Karpas-422 (cell line): Measurements from ENCODE around the gene SEMA3C. TPM values are rescaled to one million over a fixed set of nuclear protein-coding genes. Genes with fewer than 3 reads are reported as not detected.
A peak's percentile ranks its signal among the peaks of the same experiment; 100 is the strongest.

Source experiments
- DNase-seq: peaks from one replicate; pipeline ENCODE4 v3.0.0-alpha.2; 2015
- H2AFZ ChIP-seq: fragments of 200-600 bp; sonication (generic); 2 replicates; pipeline ENCODE4 v1.6.1; 2014; ENCODE audit warnings: antibody characterized with exemption, low read length, mixed read lengths
- H3K27ac ChIP-seq: fragments of 200-600 bp; sonication (generic); 2 replicates; pipeline ENCODE4 v1.5.1; 2014; ENCODE audit warnings: mild to moderate bottlenecking, low read length, moderate library complexity
- H3K27me3 ChIP-seq: fragments of 200-600 bp; sonication (generic); 2 replicates; pipeline ENCODE4 v1.6.1; 2014; ENCODE audit warnings: low read length, mixed read lengths
- H3K36me3 ChIP-seq: fragments of 200-600 bp; sonication (generic); 2 replicates; pipeline ENCODE4 v1.6.1; 2014; ENCODE audit warnings: low read length, mixed read lengths; ENCODE audit not compliant: insufficient read depth
- H3K4me1 ChIP-seq: fragments of 200-600 bp; sonication (generic); 2 replicates; pipeline ENCODE4 v1.6.1; 2014; ENCODE audit warnings: mild to moderate bottlenecking, low read length, mixed read lengths
- H3K4me2 ChIP-seq: fragments of 200-600 bp; sonication (generic); 2 replicates; pipeline ENCODE4 v1.6.1; 2014; ENCODE audit warnings: low read length, low read depth, mild to moderate bottlenecking; ENCODE audit not compliant: poor library complexity, severe bottlenecking
- H3K4me3 ChIP-seq: fragments of 200-600 bp; sonication (generic); 2 replicates; pipeline ENCODE4 v1.5.1; 2014; ENCODE audit warnings: mild to moderate bottlenecking, antibody characterized with exemption, low read length, mixed read lengths
- H3K79me2 ChIP-seq: fragments of 200-600 bp; sonication (generic); 2 replicates; pipeline ENCODE4 v1.6.1; 2014; ENCODE audit warnings: mild to moderate bottlenecking, low read length, mixed read lengths
- H3K9ac ChIP-seq: fragments of 200-600 bp; sonication (generic); 2 replicates; pipeline ENCODE4 v1.6.0; 2014; ENCODE audit warnings: low read length
- H3K9me2 ChIP-seq: fragments of 200-600 bp; sonication (generic), shearing (Covaris generic); replicated peaks from 2 replicates; pipeline ENCODE4 v1.6.0; 2014; ENCODE audit warnings: mild to moderate bottlenecking, low read length, moderate library complexity; ENCODE audit not compliant: insufficient read depth
- H3K9me3 ChIP-seq: fragments of 300-700, 200-600 bp; sonication (generic); 2 replicates; pipeline ENCODE4 v1.6.1; 2014; ENCODE audit warnings: low read length, mixed read lengths
- H4K20me1 ChIP-seq: fragments of 200-600 bp; sonication (generic); 2 replicates; pipeline ENCODE4 v1.6.1; 2014; ENCODE audit warnings: mild to moderate bottlenecking, antibody characterized with exemption, low read length, low read depth; ENCODE audit not compliant: insufficient read depth
- total RNA-seq: library from RNA; depleted of rRNA; stranded (reverse); fragments of >200 nt; shearing (Covaris generic); gene quantifications from 2 replicates; pipeline ENCODE4 v1.2.3, GENCODE V29; 2014; ENCODE audit warnings: low replicate concordance

The SEMA3C gene
- total RNA-seq, 1 experiment from 2014 or later, result not detected

- H3K4me3 ChIP-seq, result no peak overlapping the region
- H3K79me2 ChIP-seq, result no peaks in the 10 kb centered on the region
- H3K9me3 ChIP-seq, result peaks cover 13% of the 10 kb centered on the region
- no peaks in the 10 kb centered on the region for H3K27me3 ChIP-seq
- H3K9me2 ChIP-seq, result no peaks in the 10 kb centered on the region
- H2AFZ ChIP-seq, result no peak overlapping the region
- no peak for DNase-seq
- no peak overlapping the region for H3K4me2 ChIP-seq
- H3K27ac ChIP-seq, result no peak overlapping the region
- no peaks in the 10 kb centered on the region for H4K20me1 ChIP-seq
- H3K9ac ChIP-seq, result no peak overlapping the region
- H3K36me3 ChIP-seq, result no peaks in the 10 kb centered on the region
- no peaks in the 10 kb centered on the region for H3K4me1 ChIP-seq
Measured at GRCh38 chr7:80902716-80903308, 16.0 kb downstream of the SEMA3C start.

- Histone ChIP-seq H3K79me2 (no peaks in the 10 kb centered on the region), H4K20me1 (no peaks in the 10 kb centered on the region), H3K4me2 (no peak overlapping the region), H3K27ac (no peak overlapping the region), H3K9ac (no peak overlapping the region), H3K4me1 (no peaks in the 10 kb centered on the region), H2AFZ (no peak overlapping the region), H3K4me3 (no peak overlapping the region), H3K9me2 (no peaks in the 10 kb centered on the region), H3K36me3 (no peaks in the 10 kb centered on the region), H3K27me3 (no peaks in the 10 kb centered on the region), H3K9me3 (peaks cover 18% of the 10 kb centered on the region)
- DNase-seq, result no peak
Measured at GRCh38 chr7:80902019-80902418, 16.8 kb downstream of the SEMA3C start.

GRCh38 chr7:80900583-80901576 is 18.0 kb downstream of the SEMA3C start:
- Histone ChIP-seq H3K79me2 (no peaks in the 10 kb centered on the region), H3K9ac (no peak overlapping the region), H3K4me3 (no peak overlapping the region), H3K4me2 (no peak overlapping the region), H3K27ac (no peak overlapping the region), H3K36me3 (no peaks in the 10 kb centered on the region), H3K27me3 (no peaks in the 10 kb centered on the region), H3K9me3 (peaks cover 18% of the 10 kb centered on the region), H3K4me1 (no peaks in the 10 kb centered on the region), H3K9me2 (no peaks in the 10 kb centered on the region), H2AFZ (no peak overlapping the region), H4K20me1 (no peaks in the 10 kb centered on the region)
- DNase-seq, result no peak

- H3K27me3 ChIP-seq, result no peaks in the 10 kb centered on the region
- H3K9me2 ChIP-seq, result no peaks in the 10 kb centered on the region
- no peak overlapping the region for H3K9ac ChIP-seq
- no peak for DNase-seq
- no peaks in the 10 kb centered on the region for H3K36me3 ChIP-seq
- no peaks in the 10 kb centered on the region for H4K20me1 ChIP-seq
- no peak overlapping the region for H3K27ac ChIP-seq
- no peak overlapping the region for H3K4me2 ChIP-seq
- H3K4me3 ChIP-seq, result no peak overlapping the region
- H3K9me3 ChIP-seq, result peaks cover 21% of the 10 kb centered on the region
- no peak overlapping the region for H2AFZ ChIP-seq
- no peaks in the 10 kb centered on the region for H3K4me1 ChIP-seq
- H3K79me2 ChIP-seq, result no peaks in the 10 kb centered on the region
Measured at GRCh38 chr7:80896906-80897598, 21.8 kb downstream of the SEMA3C start.

- 0 out of 2 replicates have a peak overlapping the region, but pooled peaks have one; percentile 21 for H2AFZ ChIP-seq
- no peaks in the 10 kb centered on the region for H4K20me1 ChIP-seq
- no peak for DNase-seq
- no peaks in the 10 kb centered on the region for H3K4me1 ChIP-seq
- no peak overlapping the region for H3K4me3 ChIP-seq
- H3K9me3 ChIP-seq, result peaks cover 18% of the 10 kb centered on the region
- H3K4me2 ChIP-seq, result no peak overlapping the region
- no peaks in the 10 kb centered on the region for H3K9me2 ChIP-seq
- H3K9ac ChIP-seq, result no peak overlapping the region
- H3K36me3 ChIP-seq, result no peaks in the 10 kb centered on the region
- H3K79me2 ChIP-seq, result no peaks in the 10 kb centered on the region
- no peak overlapping the region for H3K27ac ChIP-seq
- H3K27me3 ChIP-seq, result no peaks in the 10 kb centered on the region
Measured at GRCh38 chr7:80895056-80895455, 23.8 kb downstream of the SEMA3C start.

- H3K9ac ChIP-seq, result no peak overlapping the region
- H3K4me3 ChIP-seq, result no peak overlapping the region
- H3K9me3 ChIP-seq, result peaks cover 13% of the 10 kb centered on the region
- no peak for DNase-seq
- no peaks in the 10 kb centered on the region for H3K79me2 ChIP-seq
- no peak overlapping the region for H3K4me2 ChIP-seq
- H3K27ac ChIP-seq, result no peak overlapping the region
- no peaks in the 10 kb centered on the region for H3K27me3 ChIP-seq
- no peaks in the 10 kb centered on the region for H3K36me3 ChIP-seq
- H3K9me2 ChIP-seq, result no peaks in the 10 kb centered on the region
- no peaks in the 10 kb centered on the region for H3K4me1 ChIP-seq
- H2AFZ ChIP-seq, result no peak overlapping the region
- H4K20me1 ChIP-seq, result no peaks in the 10 kb centered on the region
Measured at GRCh38 chr7:80891259-80891544, 27.6 kb downstream of the SEMA3C start.

- no peaks in the 10 kb centered on the region for H3K79me2 ChIP-seq
- no peaks in the 10 kb centered on the region for H3K27me3 ChIP-seq
- H3K9me2 ChIP-seq, result no peaks in the 10 kb centered on the region
- H2AFZ ChIP-seq, result no peak overlapping the region
- DNase-seq, result no peak
- H3K4me1 ChIP-seq, result no peaks in the 10 kb centered on the region
- H3K4me2 ChIP-seq, result no peak overlapping the region
- peaks cover 13% of the 10 kb centered on the region for H3K9me3 ChIP-seq
- no peak overlapping the region for H3K9ac ChIP-seq
- H3K36me3 ChIP-seq, result no peaks in the 10 kb centered on the region
- H4K20me1 ChIP-seq, result no peaks in the 10 kb centered on the region
- H3K27ac ChIP-seq, result no peak overlapping the region
- H3K4me3 ChIP-seq, result no peak overlapping the region
Measured at GRCh38 chr7:80890426-80891258, 28.2 kb downstream of the SEMA3C start.
